WTC11 (cell line): ENCODE results near the gene LRRTM1.

Source experiments
- FOXJ3 ChIP-seq: sonication (generic); formaldehyde crosslinking; IDR thresholded peaks from 2 replicates; pipeline ENCODE4 v1.9.0; 2021; ENCODE audit warnings: missing genetic modification reagents, mild to moderate bottlenecking, borderline replicate concordance
- TEAD4 ChIP-seq: sonication (generic); formaldehyde crosslinking; IDR thresholded peaks from 2 replicates; pipeline ENCODE4 v1.8.0; 2022; ENCODE audit warnings: mild to moderate bottlenecking, missing genetic modification reagents
- TF ChIP-seq, protein P1 (sequence below): fragments of 200-600 bp; IDR thresholded peaks from 2 replicates; pipeline ENCODE4 v1.8.0; 2022; ENCODE audit warnings: antibody characterized with exemption

DNA sequence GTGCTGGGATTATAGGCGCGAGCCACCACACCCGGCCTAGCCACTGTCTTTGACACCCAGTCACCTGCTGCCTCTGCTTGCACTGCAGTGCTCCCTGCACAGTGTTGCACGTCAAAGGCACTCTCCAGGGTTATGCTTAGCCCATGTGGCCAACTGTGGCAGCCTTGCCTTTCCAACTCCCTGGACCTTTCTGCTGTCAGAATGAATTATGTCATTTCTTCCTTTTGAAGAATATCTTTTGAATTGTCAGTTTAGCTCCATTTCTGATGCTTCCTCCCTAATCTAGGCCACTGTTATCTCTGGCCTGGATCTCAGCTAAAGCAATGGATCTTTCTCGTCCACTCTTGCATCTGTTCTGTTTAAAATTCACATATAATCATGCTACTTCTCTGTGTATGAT lies 29.3 kb upstream of the LRRTM1 start:
- TF ChIP-seq TEAD4 (CRISPR knock-in tag) (no peak), FOXJ3 (CRISPR knock-in tag) (no peak)
- TF ChIP-seq, protein P1, sequence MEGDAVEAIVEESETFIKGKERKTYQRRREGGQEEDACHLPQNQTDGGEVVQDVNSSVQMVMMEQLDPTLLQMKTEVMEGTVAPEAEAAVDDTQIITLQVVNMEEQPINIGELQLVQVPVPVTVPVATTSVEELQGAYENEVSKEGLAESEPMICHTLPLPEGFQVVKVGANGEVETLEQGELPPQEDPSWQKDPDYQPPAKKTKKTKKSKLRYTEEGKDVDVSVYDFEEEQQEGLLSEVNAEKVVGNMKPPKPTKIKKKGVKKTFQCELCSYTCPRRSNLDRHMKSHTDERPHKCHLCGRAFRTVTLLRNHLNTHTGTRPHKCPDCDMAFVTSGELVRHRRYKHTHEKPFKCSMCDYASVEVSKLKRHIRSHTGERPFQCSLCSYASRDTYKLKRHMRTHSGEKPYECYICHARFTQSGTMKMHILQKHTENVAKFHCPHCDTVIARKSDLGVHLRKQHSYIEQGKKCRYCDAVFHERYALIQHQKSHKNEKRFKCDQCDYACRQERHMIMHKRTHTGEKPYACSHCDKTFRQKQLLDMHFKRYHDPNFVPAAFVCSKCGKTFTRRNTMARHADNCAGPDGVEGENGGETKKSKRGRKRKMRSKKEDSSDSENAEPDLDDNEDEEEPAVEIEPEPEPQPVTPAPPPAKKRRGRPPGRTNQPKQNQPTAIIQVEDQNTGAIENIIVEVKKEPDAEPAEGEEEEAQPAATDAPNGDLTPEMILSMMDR, result no peak
